ENCODE data around the gene HTR1E.

The HTR1E gene

GRCh38 chr6:86942769-86943516, 5.6 kb downstream of the HTR1E start:
- Histone ChIP-seq H3K27ac (ENCODE audit: low read depth, low read length) (no peak overlapping the region), H3K79me2 (ENCODE audit: control insufficient read depth, insufficient read depth, low read length, unreplicated experiment) (no peaks in the 10 kb centered on the region), H3K4me1 (ENCODE audit: control insufficient read depth, insufficient read depth, low read length, unreplicated experiment) (no peaks in the 10 kb centered on the region), H2AFZ (ENCODE audit: low read length, unreplicated experiment) (no peak overlapping the region), H3K27me3 (ENCODE audit: insufficient read depth, low read length) (peaks cover 40% of the 10 kb centered on the region), H3K36me3 (ENCODE audit: insufficient read depth, low read length) (no peaks in the 10 kb centered on the region), H3K4me3 (ENCODE audit: low read depth, low read length) (no peak overlapping the region)

DNA sequence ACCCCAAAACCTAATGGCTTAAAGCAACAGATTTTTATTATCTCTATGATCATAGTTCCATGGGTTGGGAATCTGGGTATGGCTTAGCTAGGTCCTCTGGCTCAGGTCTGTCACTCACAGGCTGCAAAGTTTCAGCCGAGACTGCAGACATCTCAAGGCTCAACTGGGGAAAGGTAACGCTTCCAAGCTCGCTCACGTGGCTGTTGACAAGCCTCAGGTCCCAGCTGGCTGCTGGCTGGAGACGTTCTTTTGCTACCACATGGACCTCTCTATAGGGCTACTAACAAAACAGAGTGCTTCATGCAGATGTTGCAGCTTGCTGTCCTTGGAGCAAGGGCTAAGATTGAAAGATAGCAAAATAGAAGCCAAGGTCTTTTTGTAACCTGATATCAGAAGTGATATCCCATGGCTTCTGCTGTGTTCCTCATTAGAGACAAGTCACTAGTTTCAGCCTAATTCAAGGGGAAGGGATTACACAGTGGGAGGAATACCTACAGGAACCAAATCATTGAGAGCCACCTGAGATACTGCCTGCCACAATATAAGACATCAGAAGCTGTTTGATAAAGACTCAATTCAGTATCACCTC, 6.6 kb downstream of the HTR1E start:
- no peaks in the 10 kb centered on the region for H3K79me2 ChIP-seq (ENCODE audit: control insufficient read depth, insufficient read depth, low read length, unreplicated experiment)
- H2AFZ ChIP-seq (ENCODE audit: low read length, unreplicated experiment) = no peak overlapping the region
- no peaks in the 10 kb centered on the region for H3K36me3 ChIP-seq (ENCODE audit: insufficient read depth, low read length)
- no peak overlapping the region for H3K4me3 ChIP-seq (ENCODE audit: low read depth, low read length)
- H3K27ac ChIP-seq (ENCODE audit: low read depth, low read length) = no peak overlapping the region
- peaks cover 31% of the 10 kb centered on the region for H3K27me3 ChIP-seq (ENCODE audit: insufficient read depth, low read length)
- no peaks in the 10 kb centered on the region for H3K4me1 ChIP-seq (ENCODE audit: control insufficient read depth, insufficient read depth, low read length, unreplicated experiment)

GRCh38 chr6:86949771-86950170, 12.4 kb downstream of the HTR1E start:
- no peak overlapping the region for H3K4me3 ChIP-seq (ENCODE audit: low read depth, low read length)
- H3K79me2 ChIP-seq (ENCODE audit: control insufficient read depth, insufficient read depth, low read length, unreplicated experiment) = no peaks in the 10 kb centered on the region
- H3K27me3 ChIP-seq (ENCODE audit: insufficient read depth, low read length) = peaks cover under 1% of the 10 kb centered on the region; the same call in 1 of the 2 replicates
- H3K27ac ChIP-seq (ENCODE audit: low read depth, low read length) = no peak overlapping the region
- H2AFZ ChIP-seq (ENCODE audit: low read length, unreplicated experiment) = no peak overlapping the region
- H3K36me3 ChIP-seq (ENCODE audit: insufficient read depth, low read length) = no peaks in the 10 kb centered on the region
- no peaks in the 10 kb centered on the region for H3K4me1 ChIP-seq (ENCODE audit: control insufficient read depth, insufficient read depth, low read length, unreplicated experiment)

GRCh38 chr6:86952991-86953390, 15.7 kb downstream of the HTR1E start:
- Histone ChIP-seq H3K27me3 (ENCODE audit: insufficient read depth, low read length) (peaks cover 7% of the 10 kb centered on the region; the same call in 1 of the 2 replicates), H3K4me3 (ENCODE audit: low read depth, low read length) (no peak overlapping the region), H2AFZ (ENCODE audit: low read length, unreplicated experiment) (no peak overlapping the region), H3K79me2 (ENCODE audit: control insufficient read depth, insufficient read depth, low read length, unreplicated experiment) (no peaks in the 10 kb centered on the region), H3K4me1 (ENCODE audit: control insufficient read depth, insufficient read depth, low read length, unreplicated experiment) (no peaks in the 10 kb centered on the region), H3K27ac (ENCODE audit: low read depth, low read length) (no peak overlapping the region), H3K36me3 (ENCODE audit: insufficient read depth, low read length) (no peaks in the 10 kb centered on the region)

GRCh38 chr6:86959656-86960055, 22.3 kb downstream of the HTR1E start:
- Histone ChIP-seq H3K27me3 (ENCODE audit: insufficient read depth, low read length) (peaks cover 9% of the 10 kb centered on the region), H3K79me2 (ENCODE audit: control insufficient read depth, insufficient read depth, low read length, unreplicated experiment) (no peaks in the 10 kb centered on the region), H2AFZ (ENCODE audit: low read length, unreplicated experiment) (no peak overlapping the region), H3K27ac (ENCODE audit: low read depth, low read length) (no peak overlapping the region), H3K36me3 (ENCODE audit: insufficient read depth, low read length) (no peaks in the 10 kb centered on the region), H3K4me3 (ENCODE audit: low read depth, low read length) (no peak overlapping the region), H3K4me1 (ENCODE audit: control insufficient read depth, insufficient read depth, low read length, unreplicated experiment) (no peaks in the 10 kb centered on the region)

DNA sequence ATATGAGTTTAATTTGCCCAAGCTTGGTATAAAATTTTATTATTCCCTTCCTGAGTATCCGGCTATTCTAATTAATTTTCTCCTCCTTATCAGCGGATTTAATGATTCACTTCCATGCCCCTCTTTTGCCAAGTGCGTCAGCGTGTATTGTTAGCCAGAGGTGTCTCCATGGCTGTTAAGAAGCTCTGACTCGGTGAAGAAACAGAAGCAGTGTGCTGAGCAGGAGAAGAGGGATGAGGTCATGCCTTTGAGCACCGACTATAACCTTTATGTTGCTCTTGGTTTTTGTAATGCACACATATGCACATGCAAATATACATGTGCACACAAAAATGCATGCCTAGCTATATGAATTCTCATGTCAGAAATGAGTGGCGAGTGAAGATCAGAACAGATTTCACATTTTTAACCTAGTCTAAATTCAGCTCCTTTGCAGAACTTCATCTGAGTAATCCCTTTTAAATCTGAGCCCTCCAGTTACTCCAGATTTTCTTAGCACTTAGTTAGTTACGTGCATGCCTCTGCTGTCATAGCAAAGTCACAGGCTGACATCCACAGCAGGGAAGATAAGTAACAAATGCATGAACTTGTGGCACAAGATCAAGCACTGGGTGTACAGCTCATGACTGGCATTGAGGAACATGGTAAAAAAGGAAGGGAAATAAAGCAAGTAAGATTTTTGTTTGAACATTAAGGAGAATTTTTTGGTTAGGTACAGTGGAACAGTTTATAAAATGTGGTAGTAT, 24.3 kb downstream of the HTR1E start:
- H3K27me3 ChIP-seq (ENCODE audit: insufficient read depth, low read length) = peaks cover 10% of the 10 kb centered on the region
- no peak overlapping the region for H2AFZ ChIP-seq (ENCODE audit: low read length, unreplicated experiment)
- no peaks in the 10 kb centered on the region for H3K4me1 ChIP-seq (ENCODE audit: control insufficient read depth, insufficient read depth, low read length, unreplicated experiment)
- no peak overlapping the region for H3K27ac ChIP-seq (ENCODE audit: low read depth, low read length)
- no peak overlapping the region for H3K4me3 ChIP-seq (ENCODE audit: low read depth, low read length)
- H3K36me3 ChIP-seq (ENCODE audit: insufficient read depth, low read length) = no peaks in the 10 kb centered on the region
- H3K79me2 ChIP-seq (ENCODE audit: control insufficient read depth, insufficient read depth, low read length, unreplicated experiment) = no peaks in the 10 kb centered on the region

GRCh38 chr6:86963352-86963751, 26.0 kb downstream of the HTR1E start:
- Histone ChIP-seq H3K27ac (ENCODE audit: low read depth, low read length) (no peak overlapping the region), H3K4me1 (ENCODE audit: control insufficient read depth, insufficient read depth, low read length, unreplicated experiment) (no peaks in the 10 kb centered on the region), H2AFZ (ENCODE audit: low read length, unreplicated experiment) (no peak overlapping the region), H3K36me3 (ENCODE audit: insufficient read depth, low read length) (no peaks in the 10 kb centered on the region), H3K79me2 (ENCODE audit: control insufficient read depth, insufficient read depth, low read length, unreplicated experiment) (no peaks in the 10 kb centered on the region), H3K4me3 (ENCODE audit: low read depth, low read length) (no peak overlapping the region), H3K27me3 (ENCODE audit: insufficient read depth, low read length) (peaks cover 13% of the 10 kb centered on the region)

- H3K27ac ChIP-seq (ENCODE audit: low read depth, low read length) = no peak overlapping the region
- H3K27me3 ChIP-seq (ENCODE audit: insufficient read depth, low read length) = peaks cover 15% of the 10 kb centered on the region
- H2AFZ ChIP-seq (ENCODE audit: low read length, unreplicated experiment) = no peak overlapping the region
- H3K4me3 ChIP-seq (ENCODE audit: low read depth, low read length) = no peak overlapping the region
- no peaks in the 10 kb centered on the region for H3K4me1 ChIP-seq (ENCODE audit: control insufficient read depth, insufficient read depth, low read length, unreplicated experiment)
- no peaks in the 10 kb centered on the region for H3K79me2 ChIP-seq (ENCODE audit: control insufficient read depth, insufficient read depth, low read length, unreplicated experiment)
- H3K36me3 ChIP-seq (ENCODE audit: insufficient read depth, low read length) = no peaks in the 10 kb centered on the region
Observed at GRCh38 chr6:86964029-86964579, 26.8 kb downstream of the HTR1E start.

DNA sequence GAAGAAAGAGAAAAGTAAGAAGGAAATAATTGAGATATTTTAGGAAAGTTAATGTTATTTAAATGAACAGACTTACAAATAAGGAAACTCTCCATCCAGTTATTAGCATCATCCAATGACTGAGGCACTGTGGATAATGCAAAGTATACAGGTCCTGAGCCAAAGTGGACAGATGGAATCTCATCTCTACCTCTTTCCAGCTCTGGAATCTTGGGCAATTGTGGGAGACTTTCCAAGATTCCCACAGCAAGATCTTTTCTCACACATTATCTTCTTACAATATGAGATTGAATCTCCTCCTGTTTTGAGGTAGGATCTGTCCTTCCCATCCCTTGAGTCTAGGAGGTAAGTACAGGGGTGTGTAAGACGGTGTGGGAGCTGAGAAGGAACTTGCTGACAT, 28.9 kb downstream of the HTR1E start:
- Histone ChIP-seq H3K36me3 (ENCODE audit: insufficient read depth, low read length) (no peaks in the 10 kb centered on the region), H3K4me1 (ENCODE audit: control insufficient read depth, insufficient read depth, low read length, unreplicated experiment) (no peaks in the 10 kb centered on the region), H3K4me3 (ENCODE audit: low read depth, low read length) (no peak overlapping the region), H3K27ac (ENCODE audit: low read depth, low read length) (no peak overlapping the region), H3K27me3 (ENCODE audit: insufficient read depth, low read length) (peaks cover 25% of the 10 kb centered on the region), H2AFZ (ENCODE audit: low read length, unreplicated experiment) (no peak overlapping the region), H3K79me2 (ENCODE audit: control insufficient read depth, insufficient read depth, low read length, unreplicated experiment) (no peaks in the 10 kb centered on the region)

- Histone ChIP-seq H3K27ac (ENCODE audit: low read depth, low read length) (no peak overlapping the region), H3K4me1 (ENCODE audit: control insufficient read depth, insufficient read depth, low read length, unreplicated experiment) (no peaks in the 10 kb centered on the region), H3K79me2 (ENCODE audit: control insufficient read depth, insufficient read depth, low read length, unreplicated experiment) (no peaks in the 10 kb centered on the region), H3K36me3 (ENCODE audit: insufficient read depth, low read length) (no peaks in the 10 kb centered on the region), H3K4me3 (ENCODE audit: low read depth, low read length) (no peak overlapping the region), H2AFZ (ENCODE audit: low read length, unreplicated experiment) (no peak overlapping the region), H3K27me3 (ENCODE audit: insufficient read depth, low read length) (peaks cover 26% of the 10 kb centered on the region; the same call in 1 of the 2 replicates)
Observed at GRCh38 chr6:86969573-86969972, 32.2 kb downstream of the HTR1E start.

Measured in ACC112 (cell line).